GM13977 (cell line): Measurements from ENCODE around the gene CDCA8.

Experiments used
- DNase-seq: peaks from one replicate; pipeline ENCODE4 v3.0.0; 2012; ENCODE audit warnings: low spot score
- in situ Hi-C: fragments of 300-500 bp; cut with MboI; formaldehyde crosslinking; loops from one replicate; pipeline ENCODE4 v1.12.0; 2022; ENCODE audit warnings: low sequenced_read_pairs, low pct_unique_long_range_greater_than_20kb, mixed read lengths, inconsistent platforms; ENCODE audit not compliant: unreplicated experiment
- TF ChIP-seq, protein P1 (sequence below): IDR thresholded peaks from 2 replicates; pipeline ENCODE4 v1.5.1; 2012; ENCODE audit warnings: mild to moderate bottlenecking, control low read depth; ENCODE audit not compliant: insufficient read depth; ENCODE audit errors: extremely low read depth, missing control alignments

Gene CDCA8

GRCh38 chr1:37691497-37692077 lies 729 bp upstream of the CDCA8 start:
- peak; percentile 40 for DNase-seq
- in situ Hi-C loops: no loop called here

GRCh38 chr1:37692834-37693175 lies 489 bp downstream of the CDCA8 start:
- no peak for DNase-seq
- in situ Hi-C loops: no loop called here

More at GRCh38 chr1:37691497-37692077, 729 bp upstream of the CDCA8 start:
- TF ChIP-seq, protein P1, sequence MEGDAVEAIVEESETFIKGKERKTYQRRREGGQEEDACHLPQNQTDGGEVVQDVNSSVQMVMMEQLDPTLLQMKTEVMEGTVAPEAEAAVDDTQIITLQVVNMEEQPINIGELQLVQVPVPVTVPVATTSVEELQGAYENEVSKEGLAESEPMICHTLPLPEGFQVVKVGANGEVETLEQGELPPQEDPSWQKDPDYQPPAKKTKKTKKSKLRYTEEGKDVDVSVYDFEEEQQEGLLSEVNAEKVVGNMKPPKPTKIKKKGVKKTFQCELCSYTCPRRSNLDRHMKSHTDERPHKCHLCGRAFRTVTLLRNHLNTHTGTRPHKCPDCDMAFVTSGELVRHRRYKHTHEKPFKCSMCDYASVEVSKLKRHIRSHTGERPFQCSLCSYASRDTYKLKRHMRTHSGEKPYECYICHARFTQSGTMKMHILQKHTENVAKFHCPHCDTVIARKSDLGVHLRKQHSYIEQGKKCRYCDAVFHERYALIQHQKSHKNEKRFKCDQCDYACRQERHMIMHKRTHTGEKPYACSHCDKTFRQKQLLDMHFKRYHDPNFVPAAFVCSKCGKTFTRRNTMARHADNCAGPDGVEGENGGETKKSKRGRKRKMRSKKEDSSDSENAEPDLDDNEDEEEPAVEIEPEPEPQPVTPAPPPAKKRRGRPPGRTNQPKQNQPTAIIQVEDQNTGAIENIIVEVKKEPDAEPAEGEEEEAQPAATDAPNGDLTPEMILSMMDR: no peak

GRCh38 chr1:37697090-37697489 lies 4.8 kb downstream of the CDCA8 start:
- DNase-seq: no peak
- TF ChIP-seq, protein P1: no peak
- in situ Hi-C loops: no loop called here

More at GRCh38 chr1:37692834-37693175, 489 bp downstream of the CDCA8 start:
- TF ChIP-seq, protein P1: no peak

GRCh38 chr1:37697737-37698136 lies 5.4 kb downstream of the CDCA8 start:
- no peak for DNase-seq
- TF ChIP-seq, protein P1: no peak
- in situ Hi-C loops: no loop called here

GRCh38 chr1:37699147-37699546 lies 6.8 kb downstream of the CDCA8 start:
- TF ChIP-seq, protein P1: no peak
- peak; percentile 37 for DNase-seq
- in situ Hi-C loops: no loop called here

DNA sequence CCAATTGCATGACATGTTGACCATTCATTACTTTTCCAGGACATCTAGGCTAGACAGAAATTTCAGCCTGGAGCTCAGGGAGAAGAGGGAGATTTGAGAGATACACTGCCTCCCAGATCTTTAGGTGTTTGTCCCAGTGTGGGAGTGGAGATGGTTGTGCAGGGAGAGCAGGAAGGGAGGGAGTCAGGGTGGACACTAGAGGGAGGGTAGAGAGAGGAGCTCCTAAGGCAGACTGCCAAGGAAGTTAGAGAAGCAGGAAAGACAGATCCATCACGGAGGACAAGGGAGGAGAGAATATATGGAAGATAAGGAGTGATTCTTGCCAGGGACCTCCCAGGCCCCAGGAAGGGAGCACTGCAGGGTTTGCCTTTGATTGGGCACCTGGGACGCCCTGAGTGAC lies 8.7 kb downstream of the CDCA8 start:
- TF ChIP-seq, protein P1: no peak
- in situ Hi-C loops: no loop called here
- no peak for DNase-seq
